ENCODE data around the gene AATK. TPM values are rescaled to one million over a fixed set of nuclear protein-coding genes. Genes with fewer than 3 reads are reported as not detected.

AATK gene
- total RNA-seq, 1 experiment from 2014 or later = not detected

DNA sequence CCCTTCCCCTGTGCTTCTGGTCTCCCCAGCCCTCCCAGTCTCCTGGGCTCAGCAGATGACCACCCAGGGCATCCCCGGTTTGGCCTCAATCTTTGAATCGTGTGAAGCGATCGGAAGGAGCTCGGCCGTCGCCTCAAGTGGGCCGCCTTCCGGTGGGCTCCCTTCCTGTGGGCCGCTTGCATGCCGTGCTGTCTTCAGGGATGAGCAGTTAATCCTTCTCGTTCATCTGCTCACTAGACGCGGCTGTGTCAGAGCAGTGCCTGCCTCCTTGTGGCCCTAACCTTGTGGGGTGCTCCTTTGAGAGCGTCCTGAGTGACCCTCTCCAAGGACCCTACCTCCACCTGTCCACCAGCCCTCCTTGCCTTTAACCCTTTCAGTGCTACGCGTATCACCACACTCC, 90.7 kb downstream of the AATK start:
- DNase-seq = no peak
- Mint-ChIP-seq H3K27me3 (ENCODE audit: unreplicated experiment) (no peaks in the 10 kb centered on the region), H3K36me3 (ENCODE audit: insufficient read depth, unreplicated experiment) (peaks cover 30% of the 10 kb centered on the region), H3K4me1 (ENCODE audit: low read depth, unreplicated experiment) (peaks cover 13% of the 10 kb centered on the region), H3K9me3 (ENCODE audit: low read depth, unreplicated experiment) (no peaks in the 10 kb centered on the region), H3K4me3 (ENCODE audit: low read depth, unreplicated experiment) (no peak overlapping the region), H3K27ac (ENCODE audit: unreplicated experiment) (peak overlapping the region; percentile 64)
- intact Hi-C loops (cut with micrococcal nuclease; ENCODE audit: unreplicated experiment) = no loop called here
- TF ChIP-seq, protein P1, sequence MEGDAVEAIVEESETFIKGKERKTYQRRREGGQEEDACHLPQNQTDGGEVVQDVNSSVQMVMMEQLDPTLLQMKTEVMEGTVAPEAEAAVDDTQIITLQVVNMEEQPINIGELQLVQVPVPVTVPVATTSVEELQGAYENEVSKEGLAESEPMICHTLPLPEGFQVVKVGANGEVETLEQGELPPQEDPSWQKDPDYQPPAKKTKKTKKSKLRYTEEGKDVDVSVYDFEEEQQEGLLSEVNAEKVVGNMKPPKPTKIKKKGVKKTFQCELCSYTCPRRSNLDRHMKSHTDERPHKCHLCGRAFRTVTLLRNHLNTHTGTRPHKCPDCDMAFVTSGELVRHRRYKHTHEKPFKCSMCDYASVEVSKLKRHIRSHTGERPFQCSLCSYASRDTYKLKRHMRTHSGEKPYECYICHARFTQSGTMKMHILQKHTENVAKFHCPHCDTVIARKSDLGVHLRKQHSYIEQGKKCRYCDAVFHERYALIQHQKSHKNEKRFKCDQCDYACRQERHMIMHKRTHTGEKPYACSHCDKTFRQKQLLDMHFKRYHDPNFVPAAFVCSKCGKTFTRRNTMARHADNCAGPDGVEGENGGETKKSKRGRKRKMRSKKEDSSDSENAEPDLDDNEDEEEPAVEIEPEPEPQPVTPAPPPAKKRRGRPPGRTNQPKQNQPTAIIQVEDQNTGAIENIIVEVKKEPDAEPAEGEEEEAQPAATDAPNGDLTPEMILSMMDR (IDR thresholded peaks at IDR 0.05; ENCODE audit: unreplicated experiment) = no peak
- CTCF ChIA-PET = interaction anchor here (0.5 kb wide), 1 partner anchor 22 kb away, joined by 4 read pairs; no protein-coding TSS in a partner anchor
- no TSS peak for BruUV-seq (replicated peaks)

DNA sequence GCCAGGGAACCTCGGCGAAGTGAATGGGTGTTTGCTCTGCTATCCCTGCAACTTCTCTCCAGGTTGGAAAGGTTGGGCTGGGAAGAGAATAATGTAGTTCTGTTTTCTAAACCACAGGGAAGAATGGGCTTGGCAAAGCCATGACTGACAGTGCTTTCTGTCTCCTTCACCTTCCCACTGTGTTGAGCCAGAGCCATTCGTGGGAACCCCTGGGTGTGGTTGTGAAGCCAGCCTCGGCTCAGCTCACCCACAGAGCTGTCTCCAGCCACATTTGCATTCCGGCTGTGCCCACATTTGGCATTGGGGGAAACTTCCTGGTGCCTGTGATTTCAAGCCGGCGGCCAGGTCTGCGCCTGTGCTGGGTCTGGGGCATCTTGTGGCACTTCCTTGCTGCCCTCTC, 91.1 kb downstream of the AATK start:
- intact Hi-C loops (cut with micrococcal nuclease; ENCODE audit: unreplicated experiment) = no loop called here

DNA sequence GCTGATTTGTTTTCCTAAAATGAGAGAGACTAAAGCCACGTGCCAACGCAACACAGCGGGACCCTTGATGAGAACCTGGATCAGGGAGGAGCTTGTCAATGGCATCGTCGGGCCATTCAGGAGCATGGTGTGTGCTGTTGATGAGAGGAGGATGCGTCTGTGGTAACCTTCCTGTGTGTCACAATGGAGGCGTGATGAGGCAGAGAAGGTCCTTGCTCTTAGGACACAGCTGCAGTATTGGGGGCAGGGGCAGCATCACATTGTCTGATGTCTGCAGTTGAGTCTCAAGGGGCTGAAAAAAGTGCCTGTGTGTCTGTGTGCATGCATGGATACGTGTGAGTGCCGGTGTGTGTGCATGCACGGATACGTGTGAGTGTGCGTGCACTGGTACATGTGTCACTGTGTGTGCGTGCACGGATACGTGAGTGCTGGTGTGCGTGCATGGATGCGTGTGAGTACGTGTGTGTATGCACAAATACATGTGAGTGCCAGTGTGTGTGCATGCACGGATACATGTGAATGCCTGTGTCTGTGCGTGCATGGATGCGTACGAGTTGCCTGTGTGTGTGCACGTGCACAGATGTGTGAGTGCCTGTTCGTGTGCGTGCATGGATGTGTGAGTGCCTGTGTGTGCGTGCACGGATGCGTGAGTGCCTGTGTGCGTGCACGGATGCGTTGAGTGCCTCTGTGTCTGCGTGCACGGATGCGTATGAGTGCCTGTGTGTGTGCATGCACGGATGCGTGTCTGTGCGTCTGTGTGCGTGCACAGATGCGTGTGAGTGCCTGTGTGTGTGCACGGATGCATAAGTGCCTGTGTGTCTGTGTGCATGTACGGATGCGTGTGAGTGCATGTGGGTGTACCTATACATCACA, 91.8 kb downstream of the AATK start:
- intact Hi-C loops (cut with micrococcal nuclease; ENCODE audit: unreplicated experiment) = no loop called here
- Mint-ChIP-seq H3K27ac (ENCODE audit: unreplicated experiment) (no peak overlapping the region), H3K27me3 (ENCODE audit: unreplicated experiment) (no peaks in the 10 kb centered on the region), H3K4me3 (ENCODE audit: low read depth, unreplicated experiment) (no peak overlapping the region), H3K4me1 (ENCODE audit: low read depth, unreplicated experiment) (peaks cover 13% of the 10 kb centered on the region), H3K9me3 (ENCODE audit: low read depth, unreplicated experiment) (no peaks in the 10 kb centered on the region), H3K36me3 (ENCODE audit: insufficient read depth, unreplicated experiment) (peaks cover 34% of the 10 kb centered on the region)
- no peak for DNase-seq
- CTCF ChIA-PET = no interaction called here
- BruUV-seq (replicated peaks) = no TSS peak
- TF ChIP-seq, protein P1 (IDR thresholded peaks at IDR 0.05; ENCODE audit: unreplicated experiment) = no peak

More for the DNA sequence above, 91.1 kb downstream of the AATK start:
- TF ChIP-seq, protein P1 (IDR thresholded peaks at IDR 0.05; ENCODE audit: unreplicated experiment) = no peak
- no TSS peak for BruUV-seq (replicated peaks)
- no peak for DNase-seq
- Mint-ChIP-seq H3K4me1 (ENCODE audit: low read depth, unreplicated experiment) (peaks cover 13% of the 10 kb centered on the region), H3K4me3 (ENCODE audit: low read depth, unreplicated experiment) (no peak overlapping the region), H3K27me3 (ENCODE audit: unreplicated experiment) (no peaks in the 10 kb centered on the region), H3K27ac (ENCODE audit: unreplicated experiment) (no peak overlapping the region), H3K9me3 (ENCODE audit: low read depth, unreplicated experiment) (no peaks in the 10 kb centered on the region), H3K36me3 (ENCODE audit: insufficient read depth, unreplicated experiment) (peaks cover 32% of the 10 kb centered on the region)
- CTCF ChIA-PET = no interaction called here

DNA sequence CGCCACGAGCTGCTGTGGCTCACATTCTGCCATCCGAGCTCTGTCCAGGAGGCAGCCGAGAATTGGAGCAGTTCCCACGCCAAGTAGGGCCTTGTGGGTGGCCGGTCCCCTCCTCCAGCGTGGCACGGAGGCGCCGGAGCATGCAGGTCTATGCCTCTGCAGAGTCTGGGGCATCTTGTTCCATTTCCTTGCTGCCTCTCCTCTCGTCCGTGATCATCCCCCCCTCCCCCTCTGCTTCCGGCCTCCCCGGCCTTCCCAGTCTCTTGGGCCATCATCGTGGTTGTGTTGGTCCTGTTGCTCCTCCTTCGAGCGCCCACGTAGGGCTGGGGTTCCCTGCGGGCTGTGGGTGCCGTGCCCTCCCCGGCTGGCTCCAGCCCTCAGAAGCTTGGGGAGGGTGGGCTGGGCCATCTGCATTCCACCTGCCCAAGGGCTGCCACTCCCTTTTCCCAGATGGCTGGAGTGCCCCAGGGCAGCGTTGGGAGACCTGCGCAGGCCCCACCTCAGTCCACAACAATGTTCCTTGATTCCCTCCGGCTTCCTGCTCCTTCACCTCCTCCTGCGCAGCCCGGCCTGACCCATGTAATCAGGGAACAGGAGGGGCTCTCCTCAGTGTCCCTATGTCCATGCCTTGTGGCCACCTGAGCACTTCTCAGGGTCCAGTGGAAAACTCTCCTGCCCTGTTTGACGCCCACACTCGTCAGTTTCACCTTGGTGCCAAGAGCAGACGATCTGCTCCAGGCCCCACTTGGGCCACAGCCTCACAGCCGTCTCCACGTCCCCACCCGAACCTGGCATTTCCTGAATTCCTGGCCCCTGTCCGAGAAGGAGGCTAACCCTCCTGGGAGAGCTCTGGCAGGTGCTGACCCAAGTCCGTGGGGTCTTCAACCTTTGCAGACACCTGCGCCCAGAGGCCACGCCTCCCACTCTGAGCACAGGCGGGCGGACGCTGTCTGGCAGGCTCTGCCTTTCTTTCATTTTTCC, 94.0 kb downstream of the AATK start:
- peak overlapping the region; percentile 58 for H3K4me3 Mint-ChIP-seq (ENCODE audit: low read depth, unreplicated experiment)
- DNase-seq = peak; percentile 60
- TF ChIP-seq, protein P1 (IDR thresholded peaks at IDR 0.05; ENCODE audit: unreplicated experiment) = no peak
- H3K4me1 Mint-ChIP-seq (ENCODE audit: low read depth, unreplicated experiment) = peaks cover 13% of the 10 kb centered on the region
- H3K27me3 Mint-ChIP-seq (ENCODE audit: unreplicated experiment) = no peaks in the 10 kb centered on the region
- intact Hi-C loops (cut with micrococcal nuclease; ENCODE audit: unreplicated experiment) = no loop called here
- peaks cover 34% of the 10 kb centered on the region for H3K36me3 Mint-ChIP-seq (ENCODE audit: insufficient read depth, unreplicated experiment)
- H3K27ac Mint-ChIP-seq (ENCODE audit: unreplicated experiment) = peak overlapping the region; percentile 51
- CTCF ChIA-PET = interaction anchor here (0.6 to 0.7 kb wide), 2 partner anchors 14 to 22 kb away, joined by 3 read pairs; no protein-coding TSS in a partner anchor
- no peaks in the 10 kb centered on the region for H3K9me3 Mint-ChIP-seq (ENCODE audit: low read depth, unreplicated experiment)
- BruUV-seq (replicated peaks) = no TSS peak
